HG02610 (cell line): Measurements from ENCODE around the gene NKAIN4.
"Not testable (repeated sequence)": the region's sequence is repeated elsewhere in the genome, so short reads cannot be mapped to it uniquely, and the experiment has no call there.

Experiments used
- ATAC-seq: cut with Tn5 transposase; IDR thresholded peaks from one replicate; pipeline ENCODE4 v1.9.1; 2021; ENCODE audit warnings: mild to moderate bottlenecking, moderate library complexity; ENCODE audit not compliant: unreplicated experiment

NKAIN4 gene

GRCh38 chr20:63238514-63239125 is 15.6 kb downstream of the NKAIN4 start:
- no peak for ATAC-seq

- no peak for ATAC-seq
Observed at GRCh38 chr20:63238031-63238430, 16.2 kb downstream of the NKAIN4 start.

- ATAC-seq, result no peak
Observed at GRCh38 chr20:63236116-63236837, 18.0 kb downstream of the NKAIN4 start.

GRCh38 chr20:63235399-63235983 is 18.8 kb downstream of the NKAIN4 start, which contains the start of gene BIRC7:
TSS of gene BIRC7 (plus strand) at chr20:63235905. CDS start at chr20:63236097, 192 bp downstream.
- no peak for ATAC-seq

- no peak for ATAC-seq
Observed at GRCh38 chr20:63234693-63235398, 19.4 kb downstream of the NKAIN4 start.

GRCh38 chr20:63233924-63234323 is 20.3 kb downstream of the NKAIN4 start:
- ATAC-seq, result no peak

GRCh38 chr20:63233061-63233344 is 21.3 kb downstream of the NKAIN4 start:
- ATAC-seq, result no peak

GRCh38 chr20:63232235-63233060 is 21.8 kb downstream of the NKAIN4 start:
- ATAC-seq, result no peak

GRCh38 chr20:63230800-63231268 is 23.4 kb downstream of the NKAIN4 start:
- no peak for ATAC-seq

- no peak for ATAC-seq
Observed at GRCh38 chr20:63228806-63229205, 25.5 kb downstream of the NKAIN4 start.

GRCh38 chr20:63227260-63227659 is 27.0 kb downstream of the NKAIN4 start:
- ATAC-seq, result no peak

- ATAC-seq, result no peak
Observed at GRCh38 chr20:63226042-63226943, 28.0 kb downstream of the NKAIN4 start.

GRCh38 chr20:63225082-63225454 is 29.2 kb downstream of the NKAIN4 start:
- no peak for ATAC-seq

- ATAC-seq, result no peak
Observed at GRCh38 chr20:63224412-63225081, 29.7 kb downstream of the NKAIN4 start.

GRCh38 chr20:63223826-63224207 is 30.4 kb downstream of the NKAIN4 start:
- no peak for ATAC-seq

GRCh38 chr20:63223121-63223825 is 31.0 kb downstream of the NKAIN4 start:
- ATAC-seq, result no peak

- no peak for ATAC-seq
Observed at GRCh38 chr20:63222541-63222940, 31.7 kb downstream of the NKAIN4 start.

- not testable (repeated sequence) for ATAC-seq
Observed at GRCh38 chr20:63221400-63222053, 32.7 kb downstream of the NKAIN4 start.
